Caco-2 (cell line): ENCODE results near the gene RFX3. TPM values are rescaled to one million over a fixed set of nuclear protein-coding genes. Genes with fewer than 3 reads are reported as not detected.

ENCODE experiments used
- BruUV-seq: library from RNA; stranded (reverse); fragments of 400-500 nt; replicated peaks from 2 replicates; lab custom pipeline; 2021; lab: Mats Ljungman, UMichigan
- CTCF ChIA-PET: fragments of 300-600 bp; sonication (Branson Sonifier 250); formaldehyde crosslinking; loops from one replicate; lab custom pipeline; 2022; ENCODE audit warnings: antibody characterized with exemption; lab: Charles Lee
- POLR2A ChIA-PET: fragments of 300-600 bp; sonication (Branson Sonifier 250); formaldehyde crosslinking; loops from one replicate; lab custom pipeline; 2022; ENCODE audit warnings: antibody characterized with exemption; lab: Charles Lee
- DNase-seq, 2 experiments: peaks; one replicate each; pipeline versions ENCODE4 v3.0.0 to v3.0.0-alpha.2; 2020 to 2022
- H3K27me3 ChIP-seq: replicated peaks from 2 replicates; pipeline ENCODE4 v1.6.0; 2011; ENCODE audit warnings: low read length; ENCODE audit not compliant: control insufficient read depth, insufficient read depth
- H3K36me3 ChIP-seq: 2 replicates; pipeline ENCODE4 v1.5.1; 2011; ENCODE audit warnings: low read length; ENCODE audit not compliant: control insufficient read depth, insufficient read depth
- H3K4me1 ChIP-seq: fragments of 250-450 bp; sonication (Bioruptor Pico); 2 replicates; pipeline ENCODE4 v1.5.1; 2020; ENCODE audit warnings: mild to moderate bottlenecking
- H3K4me3 ChIP-seq: 2 replicates; pipeline ENCODE4 v1.5.1; 2011; ENCODE audit warnings: low read depth, mild to moderate bottlenecking, control low read depth, low read length
- H3K9me3 ChIP-seq: fragments of 250-450 bp; sonication (Bioruptor Pico); 2 replicates; pipeline ENCODE4 v1.5.1; 2020; ENCODE audit warnings: mild to moderate bottlenecking, moderate library complexity
- H3K27ac Mint-ChIP-seq: one replicate; pipeline ENCODE4 v1.8.0; 2022; ENCODE audit warnings: mixed read lengths; ENCODE audit not compliant: unreplicated experiment
- H3K27me3 Mint-ChIP-seq: one replicate; pipeline ENCODE4 v1.8.0; 2022; ENCODE audit warnings: mixed read lengths; ENCODE audit not compliant: insufficient read depth, unreplicated experiment
- H3K36me3 Mint-ChIP-seq: one replicate; pipeline ENCODE4 v1.8.0; 2022; ENCODE audit warnings: mild to moderate bottlenecking, mixed read lengths; ENCODE audit not compliant: insufficient read depth, unreplicated experiment
- H3K4me1 Mint-ChIP-seq: one replicate; pipeline ENCODE4 v1.8.0; 2022; ENCODE audit warnings: low read depth, mixed read lengths; ENCODE audit not compliant: unreplicated experiment
- H3K4me3 Mint-ChIP-seq: one replicate; pipeline ENCODE4 v1.8.0; 2022; ENCODE audit warnings: mild to moderate bottlenecking, moderate library complexity, mixed read lengths; ENCODE audit not compliant: unreplicated experiment
- H3K9me3 Mint-ChIP-seq: one replicate; pipeline ENCODE4 v1.8.0; 2022; ENCODE audit warnings: mixed read lengths; ENCODE audit not compliant: unreplicated experiment
- intact Hi-C: fragments of 100-400 bp; cut with micrococcal nuclease; formaldehyde crosslinking; loops from one replicate; pipeline ENCODE4 v1.10.0; 2022; ENCODE audit not compliant: unreplicated experiment
- total RNA-seq: library from RNA; stranded (reverse); gene quantifications from 2 replicates; pipeline ENCODE4 v1.2.3, GENCODE V29; 2022
- TF ChIP-seq, protein P1 (sequence below), 2 experiments: fragments of 200-600 bp in 1 of 2; IDR thresholded peaks; 1 replicate in 1 of 2; 2 replicates in 1 of 2; pipeline versions ENCODE4 v1.5.1 to v1.8.0; 2011 to 2022; ENCODE audit warnings: antibody characterized with exemption in 1 of 2, control low read depth in 1 of 2, inconsistent platforms in 1 of 2, low read depth in 1 of 2, low read length in 1 of 2, mild to moderate bottlenecking in 1 of 2, moderate library complexity in 1 of 2; ENCODE audit not compliant: insufficient read depth in 1 of 2, severe bottlenecking in 1 of 2, unreplicated experiment in 1 of 2

Gene RFX3
- total RNA-seq, 1 experiment from 2014 or later = 4.2 TPM

DNA sequence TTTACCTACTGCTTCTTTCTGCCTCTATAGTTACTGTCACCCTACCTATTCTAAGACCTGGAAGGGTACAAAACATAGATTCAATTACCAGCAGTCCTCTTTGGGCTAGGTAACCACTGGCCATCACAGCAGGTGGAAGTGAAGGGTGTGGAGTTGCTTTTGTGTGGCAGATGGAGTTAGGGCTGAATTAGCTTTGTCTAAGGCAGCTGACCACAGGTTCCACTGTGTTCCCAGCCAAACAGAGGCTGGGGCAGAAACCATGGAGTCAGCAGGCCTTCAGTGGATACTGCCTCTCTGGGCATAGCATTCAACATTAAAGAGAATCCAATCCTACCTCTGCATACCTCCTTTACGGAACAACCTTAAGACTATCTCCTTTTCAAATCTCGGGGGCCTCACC, 254.2 kb downstream of the RFX3 start:
- no peak overlapping the region for H3K4me3 ChIP-seq
- H3K36me3 ChIP-seq = no peaks in the 10 kb centered on the region
- intact Hi-C loops = no loop called here
- Mint-ChIP-seq H3K4me3 (no peak overlapping the region), H3K4me1 (no peaks in the 10 kb centered on the region), H3K36me3 (no peaks in the 10 kb centered on the region), H3K27me3 (no peaks in the 10 kb centered on the region), H3K9me3 (no peaks in the 10 kb centered on the region), H3K27ac (no peak overlapping the region)
- H3K9me3 ChIP-seq = no peaks in the 10 kb centered on the region
- CTCF ChIA-PET = no interaction called here
- DNase-seq = no peak
- BruUV-seq = no TSS peak
- H3K27me3 ChIP-seq = no peaks in the 10 kb centered on the region
- TF ChIP-seq, protein P1, sequence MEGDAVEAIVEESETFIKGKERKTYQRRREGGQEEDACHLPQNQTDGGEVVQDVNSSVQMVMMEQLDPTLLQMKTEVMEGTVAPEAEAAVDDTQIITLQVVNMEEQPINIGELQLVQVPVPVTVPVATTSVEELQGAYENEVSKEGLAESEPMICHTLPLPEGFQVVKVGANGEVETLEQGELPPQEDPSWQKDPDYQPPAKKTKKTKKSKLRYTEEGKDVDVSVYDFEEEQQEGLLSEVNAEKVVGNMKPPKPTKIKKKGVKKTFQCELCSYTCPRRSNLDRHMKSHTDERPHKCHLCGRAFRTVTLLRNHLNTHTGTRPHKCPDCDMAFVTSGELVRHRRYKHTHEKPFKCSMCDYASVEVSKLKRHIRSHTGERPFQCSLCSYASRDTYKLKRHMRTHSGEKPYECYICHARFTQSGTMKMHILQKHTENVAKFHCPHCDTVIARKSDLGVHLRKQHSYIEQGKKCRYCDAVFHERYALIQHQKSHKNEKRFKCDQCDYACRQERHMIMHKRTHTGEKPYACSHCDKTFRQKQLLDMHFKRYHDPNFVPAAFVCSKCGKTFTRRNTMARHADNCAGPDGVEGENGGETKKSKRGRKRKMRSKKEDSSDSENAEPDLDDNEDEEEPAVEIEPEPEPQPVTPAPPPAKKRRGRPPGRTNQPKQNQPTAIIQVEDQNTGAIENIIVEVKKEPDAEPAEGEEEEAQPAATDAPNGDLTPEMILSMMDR (IDR thresholded peaks at IDR 0.05; ENCODE audit: insufficient read depth in 1 of 2, low read depth in 1 of 2, low read length in 1 of 2, severe bottlenecking in 1 of 2, unreplicated experiment in 1 of 2) = no peak
- H3K4me1 ChIP-seq = no peaks in the 10 kb centered on the region
- POLR2A ChIA-PET = no interaction called here

DNA sequence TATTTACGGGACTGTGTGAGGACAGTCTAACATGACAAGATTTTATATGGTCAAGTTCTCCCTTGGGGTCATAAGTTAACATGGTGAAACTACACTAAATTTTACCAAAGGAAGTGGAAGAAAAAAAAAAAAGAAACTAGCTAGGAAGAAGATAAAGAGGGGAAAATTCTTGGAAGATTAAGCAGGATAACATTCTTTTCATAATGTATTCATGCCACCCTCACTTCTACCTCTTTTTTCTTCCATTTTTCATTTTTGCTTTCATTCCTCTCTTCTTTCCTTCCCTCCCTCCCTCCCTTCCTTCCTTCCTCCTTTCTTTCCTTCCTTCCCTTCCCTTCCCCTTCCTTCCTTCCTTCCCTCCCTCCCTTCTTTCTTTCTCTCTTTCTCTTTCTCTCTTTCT, 254.6 kb downstream of the RFX3 start:
- Histone ChIP-seq H3K4me1 (no peaks in the 10 kb centered on the region), H3K4me3 (no peak overlapping the region), H3K27me3 (no peaks in the 10 kb centered on the region), H3K9me3 (no peaks in the 10 kb centered on the region), H3K36me3 (no peaks in the 10 kb centered on the region)
- DNase-seq = no peak
- no peaks in the 10 kb centered on the region for H3K27me3 Mint-ChIP-seq
- H3K36me3 Mint-ChIP-seq = no peaks in the 10 kb centered on the region
- no peaks in the 10 kb centered on the region for H3K9me3 Mint-ChIP-seq
- H3K27ac Mint-ChIP-seq = no peak overlapping the region
- TF ChIP-seq, protein P1 (IDR thresholded peaks at IDR 0.05; ENCODE audit: insufficient read depth in 1 of 2, low read depth in 1 of 2, low read length in 1 of 2, severe bottlenecking in 1 of 2, unreplicated experiment in 1 of 2) = no peak
- intact Hi-C loops = no loop called here
- no peaks in the 10 kb centered on the region for H3K4me1 Mint-ChIP-seq
- ChIA-PET POLR2A (no interaction called here), CTCF (no interaction called here)
- BruUV-seq = no TSS peak
- no peak overlapping the region for H3K4me3 Mint-ChIP-seq

DNA sequence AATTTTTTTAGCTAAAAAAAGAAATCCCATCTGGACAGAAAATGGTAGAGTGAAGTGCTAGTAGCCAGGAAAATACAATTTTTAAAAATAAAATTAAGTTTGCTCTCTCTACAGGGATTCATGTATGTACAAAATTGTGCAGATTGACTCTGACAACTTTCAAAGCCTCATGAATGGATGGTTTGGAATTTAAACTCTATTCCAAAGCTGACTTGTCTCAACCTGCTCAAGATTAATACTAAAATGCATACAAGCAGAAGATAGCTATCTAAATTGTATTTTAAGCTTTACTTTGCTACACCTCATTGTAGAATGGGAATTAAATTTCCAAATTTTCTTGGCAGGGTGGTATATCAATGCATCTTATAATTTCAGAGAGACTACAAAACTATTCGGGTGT, 257.6 kb downstream of the RFX3 start:
- intact Hi-C loops = no loop called here
- no peak for DNase-seq
- Mint-ChIP-seq H3K36me3 (no peaks in the 10 kb centered on the region), H3K9me3 (no peaks in the 10 kb centered on the region), H3K4me3 (no peak overlapping the region), H3K27me3 (no peaks in the 10 kb centered on the region), H3K4me1 (no peaks in the 10 kb centered on the region), H3K27ac (no peak overlapping the region)
- ChIA-PET POLR2A (no interaction called here), CTCF (no interaction called here)
- Histone ChIP-seq H3K9me3 (no peaks in the 10 kb centered on the region), H3K36me3 (no peaks in the 10 kb centered on the region), H3K4me3 (no peak overlapping the region), H3K4me1 (no peaks in the 10 kb centered on the region), H3K27me3 (no peaks in the 10 kb centered on the region)
- BruUV-seq = no TSS peak
- TF ChIP-seq, protein P1 (IDR thresholded peaks at IDR 0.05; ENCODE audit: insufficient read depth in 1 of 2, low read depth in 1 of 2, low read length in 1 of 2, severe bottlenecking in 1 of 2, unreplicated experiment in 1 of 2) = no peak
